Right hindlimb (tissue), 1 donor: Measurements from ENCODE around the gene SLC66A2.
"Not testable (repeated sequence)": the region's sequence is repeated elsewhere in the genome, so short reads cannot be mapped to it uniquely, and the experiment has no call there.

Experiments used
- DNase-seq: peaks from one replicate; pipeline ENCODE4 v3.0.0-alpha.2; 2018

Gene SLC66A2

GRCh38 chr18:79900610-79901570 lies 50.6 kb downstream of the SLC66A2 start:
- DNase-seq, result no peak

- DNase-seq, result no peak
Observed at GRCh38 chr18:79899609-79900445, 51.6 kb downstream of the SLC66A2 start.

- DNase-seq, result no peak
Observed at GRCh38 chr18:79898952-79899608, 52.4 kb downstream of the SLC66A2 start.

- DNase-seq, result no peak
Observed at GRCh38 chr18:79897940-79898625, 53.4 kb downstream of the SLC66A2 start.

GRCh38 chr18:79896738-79897137 lies 54.7 kb downstream of the SLC66A2 start:
- no peak for DNase-seq

GRCh38 chr18:79890674-79891073 lies 60.8 kb downstream of the SLC66A2 start:
- no peak for DNase-seq

GRCh38 chr18:79889569-79889968 lies 61.9 kb downstream of the SLC66A2 start:
- no peak for DNase-seq

- no peak for DNase-seq
Observed at GRCh38 chr18:79888016-79888415, 63.4 kb downstream of the SLC66A2 start.

- DNase-seq, result no peak
Observed at GRCh38 chr18:79887181-79888000, 64.1 kb downstream of the SLC66A2 start.

- DNase-seq, result no peak
Observed at GRCh38 chr18:79884963-79885728, 66.3 kb downstream of the SLC66A2 start.

- no peak for DNase-seq
Observed at GRCh38 chr18:79884294-79884962, 67.0 kb downstream of the SLC66A2 start.

GRCh38 chr18:79883461-79884293 lies 67.8 kb downstream of the SLC66A2 start:
- no peak for DNase-seq

GRCh38 chr18:79882522-79883241 lies 68.8 kb downstream of the SLC66A2 start:
- DNase-seq, result no peak

- no peak for DNase-seq
Observed at GRCh38 chr18:79881695-79882094, 69.8 kb downstream of the SLC66A2 start.

- DNase-seq, result no peak
Observed at GRCh38 chr18:79879566-79879965, 71.9 kb downstream of the SLC66A2 start.

GRCh38 chr18:79878741-79879378 lies 72.6 kb downstream of the SLC66A2 start:
- no peak for DNase-seq

GRCh38 chr18:79878246-79878645 lies 73.2 kb downstream of the SLC66A2 start:
- not testable (repeated sequence) for DNase-seq
